Adrenal gland (tissue), 5 donors: ENCODE results near the gene CNTN4.

ENCODE experiments used
- POLR2A ChIP-seq, 2 donors: fragments of 450-650 bp; IDR thresholded peaks; one replicate each; pipeline ENCODE4 v1.6.1; 2017; ENCODE audit warnings: antibody characterized with exemption in 2 of 2, mild to moderate bottlenecking in 2 of 2, moderate library complexity in 1 of 2
- TF ChIP-seq, protein P1 (sequence below), 6 experiments: fragments of 450-650 bp in 4 of 6; fragments of 200-600 bp in 2 of 6; sonication (generic) in 1 of 6; IDR thresholded peaks; 1 replicate in 5 of 6; 2 replicates in 1 of 6; pipeline versions ENCODE4 v1.5.1 to v1.8.0; 2016 to 2021; ENCODE audit warnings: antibody characterized with exemption in 6 of 6, mild to moderate bottlenecking in 2 of 6, moderate library complexity in 1 of 6
- donor health status: DM: no; HTN: no; CAD: no.

DNA sequence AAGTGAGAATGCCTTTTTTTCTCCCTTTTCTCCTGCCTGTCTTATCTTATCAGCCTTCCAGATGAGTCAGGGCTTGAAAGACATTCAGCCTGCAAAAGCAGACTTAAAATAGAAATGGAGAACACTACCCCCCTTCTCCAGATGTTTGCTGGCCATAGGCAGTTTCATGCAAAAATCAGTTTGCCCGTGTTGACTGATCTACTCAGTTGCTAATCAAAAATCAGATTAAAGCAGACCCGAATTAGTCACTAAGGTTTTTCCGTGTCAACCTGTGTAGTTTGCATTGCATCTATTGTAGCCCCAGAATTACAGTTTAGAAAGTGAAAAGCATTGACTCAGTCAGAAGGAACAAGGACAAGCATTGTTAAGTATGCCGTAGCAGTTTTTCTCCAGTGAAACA is 955.3 kb downstream of the CNTN4 start:
- TF ChIP-seq, protein P1, sequence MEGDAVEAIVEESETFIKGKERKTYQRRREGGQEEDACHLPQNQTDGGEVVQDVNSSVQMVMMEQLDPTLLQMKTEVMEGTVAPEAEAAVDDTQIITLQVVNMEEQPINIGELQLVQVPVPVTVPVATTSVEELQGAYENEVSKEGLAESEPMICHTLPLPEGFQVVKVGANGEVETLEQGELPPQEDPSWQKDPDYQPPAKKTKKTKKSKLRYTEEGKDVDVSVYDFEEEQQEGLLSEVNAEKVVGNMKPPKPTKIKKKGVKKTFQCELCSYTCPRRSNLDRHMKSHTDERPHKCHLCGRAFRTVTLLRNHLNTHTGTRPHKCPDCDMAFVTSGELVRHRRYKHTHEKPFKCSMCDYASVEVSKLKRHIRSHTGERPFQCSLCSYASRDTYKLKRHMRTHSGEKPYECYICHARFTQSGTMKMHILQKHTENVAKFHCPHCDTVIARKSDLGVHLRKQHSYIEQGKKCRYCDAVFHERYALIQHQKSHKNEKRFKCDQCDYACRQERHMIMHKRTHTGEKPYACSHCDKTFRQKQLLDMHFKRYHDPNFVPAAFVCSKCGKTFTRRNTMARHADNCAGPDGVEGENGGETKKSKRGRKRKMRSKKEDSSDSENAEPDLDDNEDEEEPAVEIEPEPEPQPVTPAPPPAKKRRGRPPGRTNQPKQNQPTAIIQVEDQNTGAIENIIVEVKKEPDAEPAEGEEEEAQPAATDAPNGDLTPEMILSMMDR (IDR thresholded peaks at IDR 0.05) = no peak
- TF ChIP-seq POLR2A (IDR thresholded peaks at IDR 0.05) = no peak
